HG03571 (cell line): Measurements from ENCODE around the gene MED4.
"Not testable (repeated sequence)": the region's sequence is repeated elsewhere in the genome, so short reads cannot be mapped to it uniquely, and the experiment has no call there.

Experiments
- ATAC-seq: cut with Tn5 transposase; IDR thresholded peaks from one replicate; pipeline ENCODE4 v1.9.1; 2021; ENCODE audit not compliant: unreplicated experiment

MED4 gene

DNA sequence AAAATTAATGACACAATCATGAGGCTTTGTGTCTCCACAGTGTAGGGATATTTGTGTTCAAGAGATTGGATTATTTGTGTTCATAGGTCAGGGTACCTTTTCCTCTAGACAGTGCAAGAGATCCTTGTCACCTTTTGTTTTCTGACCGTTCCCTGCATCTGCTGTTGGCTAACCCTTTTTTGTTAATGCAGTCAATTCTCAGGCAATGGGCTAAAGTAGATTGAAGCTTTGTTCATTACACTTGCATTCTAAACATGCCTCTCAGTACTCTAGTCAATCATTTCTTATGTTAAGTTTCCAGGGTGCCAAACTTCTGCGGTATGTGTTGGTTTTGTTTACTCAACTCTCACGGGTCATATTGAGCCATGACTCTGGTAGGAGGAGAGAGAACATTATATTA lies 1.8 kb upstream of the MED4 start:
- ATAC-seq: no peak

DNA sequence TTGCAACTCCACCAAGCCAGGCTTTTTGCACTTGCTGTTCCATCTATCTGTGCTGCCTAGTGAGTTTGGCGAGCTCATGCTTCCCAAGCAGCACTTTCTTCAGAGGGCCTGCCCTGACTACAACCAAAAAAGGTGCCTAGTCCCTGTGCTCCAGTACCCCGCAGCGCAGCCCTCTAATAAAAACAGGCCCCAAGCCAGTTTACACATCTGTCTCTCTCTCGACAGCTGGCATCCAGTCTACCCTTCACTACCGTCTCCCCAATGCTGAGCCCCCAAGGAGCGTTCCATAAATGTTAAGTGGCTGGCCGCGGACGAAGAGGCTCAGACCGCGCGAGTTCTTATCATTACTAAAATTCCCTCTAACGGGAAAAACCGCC lies 512 bp downstream of the MED4 start:
- peak; percentile 21 for ATAC-seq

DNA sequence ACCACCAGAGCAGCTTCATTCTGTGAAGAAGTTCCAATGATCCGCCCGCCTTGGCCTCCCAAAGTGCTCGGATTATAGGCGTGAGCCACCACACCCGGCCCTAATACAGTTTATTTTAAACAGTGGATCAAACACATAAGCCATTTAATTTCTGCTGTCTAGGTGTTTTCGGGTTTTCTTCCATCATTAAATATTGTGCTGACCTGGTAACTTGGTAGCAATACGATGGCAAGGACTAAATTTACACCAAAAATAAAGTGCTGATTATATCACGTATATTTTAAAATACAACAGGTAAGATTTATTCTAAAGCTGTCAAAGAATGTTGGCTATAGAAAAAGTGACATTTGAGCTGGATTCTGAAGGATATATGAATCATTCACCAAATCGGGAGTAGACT lies 1.3 kb downstream of the MED4 start:
- no peak for ATAC-seq

DNA sequence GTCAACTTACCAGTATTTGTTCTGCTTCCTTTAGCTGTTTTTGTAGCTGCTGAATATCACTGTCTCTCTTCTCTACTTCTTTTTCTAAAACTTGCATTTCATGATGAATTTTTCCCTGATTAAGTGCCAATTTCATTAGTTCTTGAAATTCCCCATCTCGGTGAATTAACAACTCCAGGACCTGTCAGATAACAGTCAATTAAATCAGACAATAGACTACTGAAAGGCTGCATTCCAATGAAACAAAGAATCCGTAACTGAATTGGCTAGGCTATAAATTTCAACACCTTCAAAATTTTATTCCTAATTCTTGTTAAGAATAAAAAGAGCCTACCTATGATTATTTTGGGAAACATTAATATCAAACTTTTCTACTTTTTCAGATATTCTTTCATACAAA lies 8.6 kb downstream of the MED4 start:
- ATAC-seq: no peak

DNA sequence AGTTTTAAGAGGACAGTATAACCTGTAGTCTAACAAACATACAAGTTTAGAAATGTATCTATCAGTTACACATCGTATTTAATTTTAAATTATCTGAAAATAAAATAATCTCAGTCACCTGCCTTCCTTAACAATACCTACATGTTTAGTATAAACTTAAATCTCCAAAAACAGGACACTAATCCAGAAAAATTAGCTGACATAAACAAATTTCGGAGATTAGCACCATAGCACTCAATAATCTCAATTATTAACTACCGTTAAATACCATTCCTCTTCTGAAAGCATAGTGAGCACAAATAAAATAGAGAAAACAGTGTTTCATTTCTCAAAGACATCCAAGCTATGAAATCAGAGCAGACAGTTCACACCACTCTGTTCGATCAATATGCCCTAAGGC lies 13.2 kb downstream of the MED4 start:
- ATAC-seq: no peak

DNA sequence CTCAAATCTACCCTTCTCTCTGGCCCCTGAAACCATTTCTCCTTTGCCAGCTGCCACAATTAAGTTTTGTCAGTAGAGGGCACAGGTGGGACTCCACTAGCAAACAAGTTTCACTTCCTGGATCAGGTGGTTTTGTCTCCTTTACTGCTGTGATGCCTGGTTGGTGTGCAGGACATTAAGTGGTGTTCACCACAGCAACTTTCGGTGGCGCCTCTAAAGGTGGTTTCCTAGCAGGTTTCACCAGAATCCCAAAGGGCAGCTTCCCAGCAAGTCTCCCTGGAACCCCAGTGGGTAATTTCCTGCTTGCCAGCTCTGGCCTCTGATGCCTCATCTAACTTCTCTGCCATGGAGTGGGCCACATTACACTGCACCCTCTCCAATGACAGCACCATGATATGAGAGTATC lies 16.6 kb downstream of the MED4 start:
- peak; percentile 98 for ATAC-seq

DNA sequence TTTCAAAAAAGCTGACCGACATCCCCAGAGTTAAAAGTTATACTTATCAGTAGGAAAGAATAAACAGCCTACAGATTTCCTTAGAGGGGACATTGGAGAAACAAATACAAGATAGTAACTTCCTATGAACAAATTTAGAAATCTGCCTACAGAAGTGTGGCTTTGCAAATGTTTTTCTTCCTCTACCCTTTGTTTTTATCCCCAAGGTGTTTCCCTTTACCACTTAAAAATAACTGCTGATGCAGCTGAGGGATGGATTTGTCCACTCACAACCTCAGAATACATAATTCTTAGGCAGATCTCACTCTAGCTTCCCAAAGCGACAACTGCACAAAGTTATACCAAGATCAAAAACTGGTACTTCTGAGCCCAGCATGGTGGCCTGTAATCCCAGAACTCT lies 20.9 kb downstream of the MED4 start:
- ATAC-seq: no peak

DNA sequence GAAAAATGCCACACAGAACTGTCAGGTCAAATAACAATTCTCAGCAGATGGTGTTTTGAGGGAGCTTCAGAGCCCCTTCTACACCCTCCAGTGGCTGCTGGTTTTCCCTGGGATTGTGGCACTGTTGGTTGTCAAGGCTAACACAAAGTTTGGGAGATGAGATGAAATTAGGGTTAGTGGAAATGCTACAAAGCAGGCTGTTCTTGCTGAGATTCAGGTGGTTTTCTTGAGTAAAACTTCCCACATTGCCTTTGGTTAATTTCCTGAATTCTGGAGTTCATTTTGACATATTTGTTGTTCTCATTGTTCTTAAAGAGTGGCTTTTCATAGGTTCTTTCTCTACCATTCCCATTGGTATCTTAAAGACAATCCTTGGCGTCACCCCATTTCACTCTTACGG lies 22.1 kb downstream of the MED4 start:
- no peak for ATAC-seq

DNA sequence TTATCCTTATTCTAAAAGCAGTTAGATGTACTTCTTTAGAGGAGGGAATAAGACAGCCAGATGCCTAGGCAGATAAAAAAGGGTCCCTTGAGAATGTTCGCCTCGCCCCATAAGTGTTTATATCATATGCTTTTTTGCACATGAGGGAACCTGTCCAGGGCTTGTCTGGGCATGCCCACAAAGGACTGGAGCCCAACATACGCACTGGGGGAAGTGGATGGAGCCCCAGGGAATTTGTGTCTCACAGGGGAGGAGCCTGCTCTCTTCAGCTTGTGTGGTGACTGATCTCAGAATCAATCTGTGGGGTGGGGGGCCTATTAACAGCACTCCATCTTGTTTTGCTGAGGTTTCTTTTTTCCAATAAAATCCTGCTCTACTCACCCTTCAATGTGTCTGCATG lies 22.6 kb downstream of the MED4 start:
- no peak for ATAC-seq

DNA sequence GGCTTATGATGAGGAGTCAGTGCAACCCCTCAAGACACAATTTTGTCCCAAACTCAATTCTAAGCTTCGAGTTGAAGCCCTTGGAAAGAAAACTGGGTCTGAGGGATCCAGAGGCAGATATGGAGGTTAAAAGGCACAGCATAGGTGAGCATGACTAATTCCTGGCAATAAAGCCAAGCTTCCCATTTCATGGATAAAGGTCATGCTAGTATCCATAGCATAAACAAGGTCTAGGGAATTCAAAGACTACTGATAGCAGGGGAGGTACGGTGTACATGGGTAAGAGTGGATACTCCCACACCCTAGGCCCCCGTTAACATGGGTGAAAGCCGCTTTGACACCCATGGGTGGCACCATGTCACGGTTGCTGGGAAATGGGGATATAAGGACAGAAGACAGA lies 24.0 kb downstream of the MED4 start:
- no peak for ATAC-seq

DNA sequence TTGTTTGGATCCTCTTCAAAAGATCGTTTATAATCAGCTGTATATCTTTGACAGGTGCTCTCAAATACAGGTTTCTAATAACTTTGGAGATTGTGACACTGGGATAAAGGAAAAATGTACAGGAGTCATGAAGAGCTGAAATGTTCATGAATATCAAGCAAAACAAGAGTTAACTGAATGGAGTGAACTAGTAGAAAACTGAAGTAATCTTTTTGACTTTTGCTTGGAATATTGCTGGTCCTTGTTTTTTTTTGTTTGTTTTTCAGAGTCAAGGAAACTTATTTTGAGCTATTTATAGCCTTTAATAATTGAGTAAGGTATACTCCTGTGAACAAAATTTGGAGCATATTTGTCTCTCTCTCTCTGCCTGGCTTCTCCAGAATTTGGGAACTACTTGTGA lies 25.3 kb downstream of the MED4 start:
- no peak for ATAC-seq

DNA sequence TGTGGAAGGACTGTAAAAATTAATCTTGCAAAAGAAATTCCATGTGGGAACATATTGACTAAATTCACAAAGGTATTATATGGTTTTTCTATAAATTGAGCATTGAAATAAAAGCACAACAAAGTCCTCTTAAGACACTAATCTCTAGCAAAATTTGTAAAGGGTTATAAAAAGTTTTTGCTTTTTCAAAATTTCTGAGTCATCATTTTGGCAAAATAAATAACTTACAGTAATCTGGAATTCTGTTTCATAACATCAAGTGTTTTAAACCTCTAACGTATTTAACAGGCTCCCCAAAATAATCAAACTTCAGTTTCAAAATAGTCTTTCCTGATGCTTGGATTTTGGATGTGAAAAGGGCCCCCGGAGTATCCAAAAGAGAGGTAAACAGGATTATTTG lies 26.0 kb downstream of the MED4 start:
- ATAC-seq: no peak

DNA sequence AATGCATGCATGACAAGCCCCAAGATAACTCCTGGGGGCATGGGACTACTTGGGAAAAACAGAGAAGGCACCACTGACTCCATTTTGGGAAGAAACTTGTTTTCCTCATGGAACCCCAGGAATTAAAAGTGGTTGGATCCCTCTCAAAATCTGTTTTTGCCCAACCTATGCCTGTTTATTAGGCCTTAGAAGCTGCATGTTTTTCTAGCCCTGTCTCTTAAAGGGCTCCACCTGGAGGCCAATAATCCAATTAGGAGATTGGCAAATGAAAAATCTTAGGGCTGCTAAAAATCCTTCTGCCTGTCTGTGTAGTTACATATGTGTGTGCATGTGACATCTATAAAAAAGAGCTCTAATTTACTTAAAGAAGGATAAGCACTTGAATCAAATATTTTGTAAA lies 26.9 kb downstream of the MED4 start:
- ATAC-seq: no peak

DNA sequence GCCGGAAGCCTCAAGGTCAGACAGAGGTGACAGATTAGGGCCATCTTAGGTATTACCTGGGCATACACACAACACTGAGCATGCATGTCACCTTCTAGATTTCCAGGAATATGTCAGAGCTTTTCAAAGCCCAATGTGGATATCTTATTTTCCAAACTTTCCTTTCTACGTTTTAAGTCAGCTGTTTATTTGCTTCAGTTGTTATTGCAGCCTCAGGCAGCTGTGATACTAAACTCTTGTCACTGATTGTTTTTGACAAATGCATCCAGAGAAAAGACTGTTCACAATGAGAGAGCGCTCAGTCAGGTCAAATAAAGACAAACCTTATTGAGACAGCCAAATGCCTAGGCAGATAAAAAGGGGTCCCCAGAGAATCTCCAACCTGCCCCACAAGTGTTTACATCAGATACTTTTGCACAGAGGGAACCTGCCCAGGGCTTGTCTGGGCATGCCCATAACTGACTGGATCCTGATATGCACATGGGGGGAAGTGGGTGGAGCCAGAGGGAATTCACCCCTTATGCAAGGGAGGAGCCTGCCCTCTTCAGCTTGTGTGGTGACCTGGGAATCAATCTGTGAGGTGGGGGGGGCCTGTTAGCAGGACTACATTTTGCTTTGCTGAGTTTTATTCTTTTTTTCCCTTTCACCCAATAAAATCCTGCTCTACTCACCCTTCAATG lies 28.5 kb downstream of the MED4 start:
- peak; percentile 75 for ATAC-seq

DNA sequence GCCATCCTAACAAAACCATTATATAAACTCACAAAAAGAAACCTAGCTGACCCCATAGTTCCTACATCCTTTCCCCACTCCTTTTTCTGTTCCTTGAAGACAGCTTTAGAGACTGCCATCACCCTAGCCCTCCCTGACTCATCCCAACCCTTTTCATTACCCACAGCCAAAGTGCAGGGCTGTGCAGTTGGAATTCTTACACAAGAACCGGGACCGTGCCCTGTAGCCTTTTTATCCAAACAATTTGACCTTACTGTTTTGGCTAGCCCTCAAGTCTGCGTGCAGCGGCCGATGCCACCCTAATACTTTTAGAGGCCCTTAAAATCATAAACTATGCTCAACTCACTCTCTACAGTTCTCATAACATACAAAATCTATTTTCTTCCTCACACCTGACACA lies 35.0 kb downstream of the MED4 start:
- not testable (repeated sequence) for ATAC-seq

DNA sequence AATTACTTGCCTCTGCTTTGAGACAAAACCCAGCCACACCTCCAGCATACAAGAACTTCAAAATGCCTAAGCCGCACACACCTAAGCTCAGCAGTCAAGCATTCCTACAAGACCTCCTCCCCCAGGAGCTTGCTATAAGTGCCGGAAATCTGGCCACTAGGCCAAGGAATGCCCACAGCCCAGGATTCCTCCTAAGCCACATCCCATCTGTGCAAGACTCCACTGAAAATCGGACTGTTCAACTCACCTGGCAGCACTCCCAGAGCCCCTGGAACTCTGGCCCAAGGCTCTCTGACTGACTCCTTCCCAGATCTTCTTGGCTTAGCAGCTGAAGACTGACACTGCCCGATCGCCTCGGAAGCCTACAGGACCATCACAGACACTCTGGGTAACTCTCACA lies 36.4 kb downstream of the MED4 start:
- ATAC-seq: not testable (repeated sequence)

DNA sequence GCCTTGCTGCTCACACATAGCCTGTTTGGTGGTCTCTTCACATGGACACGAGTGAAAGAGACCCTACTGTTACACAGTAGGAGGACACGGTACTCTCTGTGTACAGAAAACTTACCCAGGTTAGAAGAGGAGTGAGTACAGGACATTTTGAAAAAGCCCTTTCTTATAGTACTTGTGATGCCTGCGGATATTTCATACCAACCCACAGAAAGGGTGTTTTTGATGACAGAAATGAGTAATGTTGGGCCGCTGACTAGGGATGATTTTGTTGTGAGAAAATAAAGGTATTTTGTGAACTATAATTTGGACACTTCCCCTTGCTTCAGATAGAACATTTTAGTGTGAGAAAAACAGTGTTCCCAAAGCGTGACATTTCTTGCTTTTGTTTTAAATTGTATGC lies 39.2 kb downstream of the MED4 start:
- no peak for ATAC-seq

DNA sequence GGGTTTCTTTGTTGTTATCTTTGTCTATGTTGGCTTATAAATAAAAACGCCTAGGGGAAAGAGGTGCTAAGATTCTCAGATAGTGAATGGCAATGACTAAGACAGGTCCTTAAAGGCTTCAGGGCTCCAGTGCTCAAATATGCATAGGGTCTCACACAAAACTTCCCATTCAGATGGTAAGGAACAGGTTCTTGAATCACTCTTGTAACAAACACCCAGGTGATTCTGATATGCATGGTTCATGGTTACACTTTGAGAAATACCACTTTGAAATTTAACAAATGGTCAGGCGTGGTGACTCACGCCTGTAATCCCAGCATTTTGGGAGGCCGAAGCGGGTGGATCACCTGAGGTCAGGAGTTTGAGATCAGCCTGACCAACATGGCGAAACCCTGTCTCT lies 40.3 kb downstream of the MED4 start:
- ATAC-seq: no peak

DNA sequence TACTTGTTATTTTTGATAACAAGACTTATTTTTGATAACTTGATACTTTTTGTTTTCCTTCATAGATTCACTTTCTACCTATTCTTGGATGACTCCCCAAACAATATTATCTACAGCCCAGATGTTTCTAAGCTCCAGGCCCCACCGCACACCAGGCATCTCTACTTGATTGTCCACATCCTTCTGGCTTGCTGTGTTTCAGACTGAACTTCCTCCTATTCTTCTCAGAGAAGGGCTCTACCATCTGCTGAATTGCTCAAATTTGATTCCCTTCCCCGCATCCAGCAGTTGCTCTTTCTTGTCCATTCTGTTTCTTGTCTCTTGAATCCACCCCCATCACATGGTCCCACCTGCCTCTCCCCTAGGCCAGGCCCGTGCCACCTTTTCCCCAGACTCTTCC lies 44.4 kb downstream of the MED4 start:
- ATAC-seq: no peak

DNA sequence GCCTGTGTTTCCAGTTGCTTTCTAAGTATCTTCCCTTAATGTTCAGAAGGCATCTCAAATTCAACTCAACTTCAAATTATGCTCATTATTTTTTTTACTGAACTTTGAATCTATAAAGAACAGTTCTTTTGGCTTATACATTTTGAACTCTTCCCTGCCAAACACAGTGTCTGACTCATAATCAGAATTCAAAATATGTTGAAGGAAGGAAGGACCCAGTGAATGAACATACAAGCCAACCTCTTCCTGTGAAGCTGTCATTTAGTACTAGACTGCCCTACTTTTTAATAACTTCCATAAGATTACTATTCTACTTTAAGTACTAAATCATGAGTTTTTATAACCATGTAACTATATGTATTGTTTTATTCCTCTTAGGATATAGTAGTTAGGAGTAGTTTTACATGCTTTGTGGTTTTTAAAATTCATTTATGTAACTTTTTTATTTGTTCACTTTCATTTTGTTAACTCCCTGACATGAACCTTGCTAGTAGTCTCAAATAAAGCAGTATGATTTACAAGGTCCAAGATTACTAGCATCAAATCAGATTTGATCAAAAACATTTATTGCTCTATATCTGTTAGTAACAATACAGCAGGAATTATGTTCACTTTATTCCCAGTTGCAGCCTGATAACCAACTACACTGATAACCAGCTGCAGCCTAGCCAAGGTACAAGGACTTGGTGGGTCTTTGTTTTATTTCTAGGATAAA lies 51.0 kb downstream of the MED4 start:
- ATAC-seq: no peak

DNA sequence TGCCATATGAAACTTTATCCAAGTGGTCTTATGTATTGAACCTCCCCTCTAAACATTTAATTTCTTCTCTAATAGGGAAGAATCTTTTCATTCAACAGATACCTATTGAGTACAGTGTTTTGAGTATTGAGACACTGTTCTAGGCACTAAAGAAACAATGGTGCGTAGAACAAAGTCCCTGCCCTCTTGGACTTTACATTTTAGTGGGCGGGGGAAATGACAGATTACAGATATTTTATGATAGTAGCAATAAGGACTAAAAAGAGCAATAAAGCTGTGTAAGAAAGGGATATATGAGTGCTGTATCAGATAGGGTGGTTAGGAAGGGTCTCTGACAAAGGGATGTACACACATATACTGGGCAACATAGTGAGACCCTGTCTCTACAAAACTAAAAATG lies 52.0 kb downstream of the MED4 start:
- ATAC-seq: no peak

DNA sequence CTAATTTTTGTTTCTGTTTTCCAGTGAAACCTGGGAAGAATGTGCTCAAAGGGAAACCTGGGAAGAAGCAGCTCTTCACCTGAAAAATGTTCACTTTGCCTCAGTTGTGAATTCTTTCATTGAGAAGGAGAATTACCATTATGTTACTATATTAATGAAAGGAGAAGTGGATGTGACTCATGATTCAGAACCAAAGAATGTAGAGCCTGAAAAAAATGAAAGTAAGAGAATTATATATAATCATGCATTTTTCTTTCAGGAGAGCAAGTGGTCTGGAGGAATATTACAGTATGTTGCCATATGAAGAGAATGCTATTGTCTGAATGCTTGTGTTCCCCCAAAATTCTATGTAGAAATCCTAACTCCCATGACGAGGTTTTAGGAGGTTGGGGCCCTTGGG lies 54.0 kb downstream of the MED4 start:
- ATAC-seq: no peak

DNA sequence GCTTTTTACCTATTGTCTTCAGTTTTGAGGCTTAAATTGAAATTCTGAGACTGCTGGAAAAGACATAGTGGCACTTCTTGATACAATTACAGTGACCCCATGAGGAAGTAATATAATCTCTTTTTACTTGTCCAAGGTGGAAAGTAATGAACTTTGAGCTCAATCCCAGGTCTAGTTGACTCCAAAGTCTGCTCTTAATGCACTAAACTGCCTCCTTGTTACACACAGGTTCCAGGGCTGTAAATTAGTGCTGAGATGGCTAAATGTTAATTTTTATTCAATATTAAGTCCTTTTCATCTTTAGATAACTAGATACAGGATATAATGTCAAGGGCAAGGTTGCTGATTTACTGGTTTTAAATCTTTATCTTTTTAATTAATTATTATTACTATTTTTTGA lies 54.9 kb downstream of the MED4 start:
- no peak for ATAC-seq
